ENCODE measurements around the gene TOLLIP.
A peak's percentile ranks its signal among the peaks of the same experiment; 100 is the strongest.

TOLLIP gene

DNA sequence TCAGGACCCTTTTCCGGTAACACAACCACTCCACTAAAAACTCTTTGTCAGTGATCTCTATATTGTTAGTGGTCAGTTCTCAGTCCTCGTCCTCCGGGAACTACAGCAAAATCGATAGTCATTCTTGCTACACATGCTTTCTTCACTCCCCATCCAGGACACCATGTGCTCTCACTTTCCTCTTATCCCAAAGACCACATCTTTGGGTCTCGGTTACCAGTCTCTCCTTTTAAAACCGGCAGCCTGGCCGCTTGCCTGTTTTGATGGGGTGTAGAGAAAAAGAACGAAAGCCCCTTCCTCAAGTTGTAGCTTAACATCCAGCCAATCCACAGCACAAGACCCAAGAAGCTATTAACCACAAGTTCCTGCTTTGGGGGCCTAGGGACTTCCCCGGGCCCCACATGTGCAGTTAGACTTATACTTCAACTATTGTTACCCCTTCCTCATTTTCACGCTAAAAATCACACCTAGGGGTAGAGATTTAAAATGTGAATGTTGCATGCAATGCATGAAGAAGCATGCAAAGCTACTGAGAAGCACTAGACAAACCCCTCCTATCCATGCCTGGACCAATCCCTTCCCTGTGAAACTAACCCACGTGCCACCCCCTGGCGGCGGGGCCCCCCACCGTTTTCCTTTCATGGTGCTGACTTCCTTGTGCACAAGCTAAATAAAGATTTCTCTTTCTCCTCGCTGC, 1.5 kb upstream of the TOLLIP start:
- peak in 1 of 2 donors; percentile 30 for DNase-seq (ENCODE audit: low read depth in 2 of 2)

GRCh38 chr11:1310318-1310687, 871 bp upstream of the TOLLIP start:
- DNase-seq (ENCODE audit: low read depth in 2 of 2), result no peak

- DNase-seq (ENCODE audit: low read depth in 2 of 2), result no peak
Measured at GRCh38 chr11:1308743-1309497, 512 bp downstream of the TOLLIP start.

DNA sequence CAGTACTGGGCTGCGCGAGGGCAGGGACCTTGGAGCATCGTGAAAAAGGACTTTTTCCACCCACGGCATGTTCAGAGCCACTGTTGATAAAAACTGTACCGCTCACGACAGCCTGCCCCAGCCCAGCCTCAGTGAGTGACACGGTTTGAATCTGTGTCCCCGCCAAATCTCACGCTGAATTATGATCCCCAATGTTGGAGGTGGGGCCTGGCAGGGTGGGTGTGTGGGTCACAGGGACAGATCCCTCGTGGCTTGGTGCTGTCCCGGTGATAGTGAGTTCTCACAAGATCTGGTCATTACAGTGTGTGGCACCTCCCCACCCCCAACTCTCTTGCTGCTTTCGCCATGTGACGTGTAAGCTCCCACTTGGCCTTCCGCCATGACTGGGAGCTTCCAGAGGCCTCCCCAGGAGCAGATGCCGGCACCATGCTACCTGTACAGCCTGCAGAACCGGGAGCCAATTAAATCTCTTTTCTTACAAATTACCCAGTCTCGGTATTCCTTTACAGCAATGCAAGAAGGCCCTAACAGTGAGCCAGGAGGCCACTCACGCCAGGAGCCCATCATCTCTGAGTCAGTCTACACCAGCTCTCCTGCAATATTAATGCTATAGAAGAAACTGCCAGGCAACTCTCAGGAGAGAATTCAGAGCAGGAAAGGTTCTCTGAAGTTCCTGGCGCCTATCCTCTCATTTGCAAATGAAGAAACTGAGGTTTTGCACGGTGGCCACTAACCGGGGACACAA, 1.3 kb downstream of the TOLLIP start:
- DNase-seq (ENCODE audit: low read depth in 2 of 2), result no peak

- no peak for DNase-seq (ENCODE audit: low read depth in 2 of 2)
Measured at GRCh38 chr11:1307163-1307870, 2.1 kb downstream of the TOLLIP start.

- DNase-seq (ENCODE audit: low read depth in 2 of 2), result no peak
Measured at GRCh38 chr11:1306186-1307162, 3.0 kb downstream of the TOLLIP start.

GRCh38 chr11:1305501-1306056, 3.9 kb downstream of the TOLLIP start:
- DNase-seq (ENCODE audit: low read depth in 2 of 2), result no peak

DNA sequence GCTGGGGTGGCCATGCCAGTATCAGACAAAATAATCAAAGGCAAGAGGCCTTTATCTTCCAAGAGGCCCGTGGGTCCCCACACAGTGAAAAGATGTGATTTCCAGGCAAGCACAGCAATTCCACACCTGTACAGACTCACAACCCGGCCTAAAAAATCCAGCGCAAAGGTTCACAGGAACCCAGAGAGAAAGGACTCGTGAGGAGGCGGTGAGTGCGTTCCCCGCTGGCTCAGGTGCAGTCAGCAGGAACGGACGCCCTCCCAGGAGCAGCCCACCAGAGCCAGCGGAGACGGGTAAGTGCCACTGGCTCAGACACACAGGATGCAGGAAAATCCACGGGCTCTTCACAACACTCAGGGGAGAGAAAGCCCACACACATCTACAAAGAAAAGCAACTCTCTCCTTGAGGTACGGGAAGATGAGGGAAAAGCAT, 4.4 kb downstream of the TOLLIP start:
- no peak for DNase-seq (ENCODE audit: low read depth in 2 of 2)

DNA sequence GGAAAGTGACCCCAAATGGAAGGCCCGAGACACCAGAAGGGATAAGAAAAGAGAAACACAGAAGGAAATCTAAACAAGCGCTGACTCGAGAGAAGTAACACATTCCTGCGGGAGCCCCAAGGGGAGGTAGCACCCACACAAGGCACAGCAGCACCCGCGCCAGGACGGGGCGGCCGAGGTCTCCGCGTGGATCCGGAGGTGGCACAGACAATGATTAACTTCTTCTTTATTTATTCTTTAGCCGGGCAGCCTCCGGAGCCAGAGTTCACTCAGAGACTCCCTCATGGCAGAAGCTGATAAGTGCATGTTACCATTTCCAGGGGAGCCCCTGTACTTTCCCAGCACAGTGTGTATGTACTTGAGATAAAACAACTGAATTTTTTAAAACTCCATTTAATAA, 5.1 kb downstream of the TOLLIP start:
- no peak for DNase-seq (ENCODE audit: low read depth in 2 of 2)

GRCh38 chr11:1303973-1304372, 5.5 kb downstream of the TOLLIP start:
- DNase-seq (ENCODE audit: low read depth in 2 of 2), result no peak

DNA sequence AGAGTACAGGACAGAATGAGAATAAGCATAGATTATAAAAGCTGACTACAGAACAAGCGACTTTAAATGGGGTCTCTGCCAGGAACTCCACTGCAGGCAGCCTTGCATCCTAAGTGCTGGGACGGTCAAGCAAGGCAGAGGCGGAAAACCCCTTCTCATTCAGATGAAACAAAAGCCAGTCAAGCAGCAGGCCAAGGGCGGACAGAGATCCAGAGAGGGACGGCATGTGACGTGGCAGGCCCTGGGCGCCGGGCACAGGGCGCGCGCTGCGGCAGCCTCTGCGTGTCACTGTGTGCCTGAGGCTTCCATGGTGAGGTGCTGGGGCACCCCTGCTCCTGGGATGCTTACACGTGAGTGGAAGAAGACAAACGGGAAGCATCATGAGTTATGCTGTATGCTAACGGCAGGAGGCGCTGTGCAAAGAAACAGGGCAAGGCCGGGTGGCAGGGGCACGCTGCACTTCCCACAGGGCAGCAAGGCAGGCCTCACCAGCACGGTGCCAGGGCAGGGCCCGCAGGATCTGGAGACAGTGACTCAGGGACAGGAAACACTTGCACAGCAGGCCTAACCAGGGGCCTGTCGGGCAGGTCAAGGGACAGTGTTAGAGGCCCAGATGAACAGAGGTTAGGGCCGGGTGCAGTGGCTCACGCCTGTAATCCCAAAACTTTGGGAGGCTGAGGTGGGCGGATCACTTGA, 6.2 kb downstream of the TOLLIP start:
- DNase-seq (ENCODE audit: low read depth in 2 of 2), result no peak

DNA sequence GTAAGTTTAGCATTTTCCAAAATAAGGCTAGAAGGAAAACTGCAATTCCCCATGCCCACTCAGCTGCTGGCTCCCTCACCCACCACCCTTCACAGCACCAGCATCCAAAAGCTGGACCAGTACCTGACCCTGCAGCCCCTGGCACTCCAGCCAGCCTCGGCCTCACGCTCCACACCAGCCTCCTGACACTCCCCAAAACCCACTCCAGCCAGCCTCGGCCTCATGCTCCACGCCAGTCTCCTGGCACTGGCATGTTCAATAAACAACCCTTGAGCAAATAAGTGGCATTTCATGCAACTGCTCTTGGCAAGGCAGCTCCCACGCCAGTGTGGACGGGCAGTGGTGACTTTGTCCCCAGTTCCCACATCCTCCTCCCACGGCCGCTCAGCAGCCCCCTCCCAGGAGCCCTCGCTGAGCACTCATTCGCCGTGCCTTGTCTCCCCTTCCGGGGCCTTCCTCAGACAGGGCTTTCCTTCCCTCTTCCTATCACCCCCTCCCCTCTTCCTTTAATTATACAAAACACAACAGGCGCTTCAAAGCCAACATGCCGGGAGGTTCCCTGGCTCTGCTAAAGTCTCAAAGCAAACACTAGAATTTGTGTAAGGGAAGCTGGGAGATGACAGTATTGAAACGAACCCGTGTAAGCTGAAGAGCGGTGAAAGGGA, 6.8 kb downstream of the TOLLIP start:
- DNase-seq (ENCODE audit: low read depth in 2 of 2), result no peak

- DNase-seq (ENCODE audit: low read depth in 2 of 2), result no peak
Measured at GRCh38 chr11:1302041-1302460, 7.4 kb downstream of the TOLLIP start.

DNA sequence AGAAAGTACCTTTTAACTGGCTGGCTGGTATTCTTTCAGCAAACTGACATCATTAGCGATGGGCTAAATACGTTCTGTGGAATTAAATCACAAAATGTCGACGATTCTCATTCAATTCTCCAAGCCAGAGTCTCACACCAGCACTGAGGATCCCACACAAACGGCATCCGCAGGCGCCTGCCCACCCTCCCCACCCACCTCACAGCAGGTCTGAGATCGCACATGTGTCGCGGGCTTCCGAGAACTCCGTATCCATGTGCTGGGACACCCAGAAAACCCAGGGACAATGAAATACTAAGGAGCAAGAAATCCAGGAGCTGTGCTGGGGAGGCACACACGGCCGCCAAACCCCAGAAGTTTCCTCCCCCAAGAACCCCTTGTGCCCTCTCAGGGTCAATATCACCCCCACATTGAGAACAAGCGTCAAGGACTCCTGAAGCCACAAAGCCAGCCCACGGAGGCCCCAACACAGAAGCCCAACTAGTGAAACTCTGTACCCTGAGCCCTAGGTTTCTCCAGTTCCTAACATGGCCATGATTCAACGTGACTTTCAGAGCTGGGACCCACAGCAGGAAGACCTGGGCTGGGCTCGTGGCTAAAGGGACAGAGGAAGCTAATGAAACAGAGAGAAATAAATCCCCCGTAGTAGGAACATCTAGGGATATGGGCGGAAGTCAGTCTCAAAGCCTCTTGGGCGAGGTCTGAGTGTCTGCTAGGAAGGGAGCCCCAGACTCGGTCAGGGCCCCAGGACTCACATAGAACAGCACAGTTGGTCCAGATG, 8.0 kb downstream of the TOLLIP start:
- DNase-seq (ENCODE audit: low read depth in 2 of 2), result no peak

DNA sequence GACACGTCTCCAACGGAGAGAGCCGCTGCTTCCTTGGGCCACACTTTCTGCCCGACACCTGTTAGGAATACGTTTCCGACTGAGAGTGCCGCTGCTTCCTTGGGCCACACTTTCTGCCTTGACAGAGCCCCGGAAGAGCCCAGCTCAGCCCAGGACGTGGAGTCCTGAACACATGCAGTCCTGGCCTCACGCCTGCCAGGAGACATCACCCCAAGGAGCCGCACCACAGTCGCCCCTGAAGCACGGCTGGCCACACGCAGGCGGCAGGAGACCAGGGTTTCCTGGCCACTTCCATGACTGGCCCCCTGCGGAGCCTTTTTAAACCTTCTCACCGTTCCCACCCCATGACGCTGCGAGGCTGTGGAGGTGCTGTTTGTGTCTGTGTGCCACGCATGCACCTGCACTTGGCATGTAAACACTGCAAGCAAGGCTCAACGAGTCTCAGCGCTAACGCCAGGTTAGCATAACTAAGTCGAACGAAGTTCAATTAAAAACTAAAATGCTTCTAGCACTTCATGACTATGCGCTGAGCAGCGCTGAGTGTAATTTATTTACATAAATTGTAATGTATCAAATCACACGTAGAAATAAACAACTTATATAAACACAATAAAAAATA, 8.8 kb downstream of the TOLLIP start:
- DNase-seq (ENCODE audit: low read depth in 2 of 2), result no peak

DNA sequence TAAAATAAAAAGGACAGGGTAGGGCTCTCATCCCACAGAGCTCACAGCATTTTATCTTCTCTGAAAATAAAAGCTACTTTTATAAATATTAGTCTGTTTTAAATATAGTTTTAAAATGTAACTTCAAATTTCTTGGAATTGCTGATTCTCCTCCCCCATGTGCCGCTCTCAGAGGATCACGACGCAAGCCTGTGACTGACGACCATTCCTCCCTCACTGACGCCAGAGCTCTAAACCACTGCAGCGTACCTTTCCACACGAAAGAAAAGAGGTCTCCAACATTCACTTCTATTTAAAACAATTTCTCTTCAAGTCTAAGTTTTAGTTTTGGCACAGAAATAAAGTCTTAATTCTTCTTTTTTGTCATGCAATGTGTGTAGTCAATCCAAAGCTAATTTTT, 9.3 kb downstream of the TOLLIP start:
- no peak for DNase-seq (ENCODE audit: low read depth in 2 of 2)

DNA sequence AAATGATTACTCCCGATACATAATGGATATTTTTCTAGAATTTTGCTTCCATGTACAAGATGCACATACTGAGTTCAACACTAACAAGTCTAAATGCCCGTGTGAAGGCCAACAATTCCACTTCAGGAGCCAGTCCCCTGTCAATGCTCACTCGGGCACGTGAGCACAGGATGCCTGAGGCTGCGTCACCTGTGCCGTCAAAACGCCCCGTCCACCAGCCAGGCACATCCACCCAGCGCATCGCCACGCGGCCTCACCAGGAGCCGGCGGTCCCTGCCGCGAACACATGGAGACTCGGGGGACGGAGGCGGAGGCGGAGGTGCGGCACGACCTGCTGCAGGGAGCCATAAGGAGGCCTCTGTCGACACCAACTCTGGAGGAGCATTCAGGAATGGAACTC, 9.8 kb downstream of the TOLLIP start:
- DNase-seq (ENCODE audit: low read depth in 2 of 2), result no peak
